HG02938 (cell line): ENCODE results near the gene CREB5.

Experiments used
- ATAC-seq: cut with Tn5 transposase; IDR thresholded peaks from one replicate; pipeline ENCODE4 v1.9.1; 2021; ENCODE audit warnings: mild to moderate bottlenecking, moderate library complexity; ENCODE audit not compliant: unreplicated experiment

CREB5 gene

GRCh38 chr7:28507525-28508282 lies 95.4 kb downstream of the CREB5 start:
- no peak for ATAC-seq

GRCh38 chr7:28509251-28510025 lies 97.1 kb downstream of the CREB5 start:
- peak; percentile 85 for ATAC-seq

GRCh38 chr7:28510026-28510369 lies 97.7 kb downstream of the CREB5 start:
- no peak for ATAC-seq

DNA sequence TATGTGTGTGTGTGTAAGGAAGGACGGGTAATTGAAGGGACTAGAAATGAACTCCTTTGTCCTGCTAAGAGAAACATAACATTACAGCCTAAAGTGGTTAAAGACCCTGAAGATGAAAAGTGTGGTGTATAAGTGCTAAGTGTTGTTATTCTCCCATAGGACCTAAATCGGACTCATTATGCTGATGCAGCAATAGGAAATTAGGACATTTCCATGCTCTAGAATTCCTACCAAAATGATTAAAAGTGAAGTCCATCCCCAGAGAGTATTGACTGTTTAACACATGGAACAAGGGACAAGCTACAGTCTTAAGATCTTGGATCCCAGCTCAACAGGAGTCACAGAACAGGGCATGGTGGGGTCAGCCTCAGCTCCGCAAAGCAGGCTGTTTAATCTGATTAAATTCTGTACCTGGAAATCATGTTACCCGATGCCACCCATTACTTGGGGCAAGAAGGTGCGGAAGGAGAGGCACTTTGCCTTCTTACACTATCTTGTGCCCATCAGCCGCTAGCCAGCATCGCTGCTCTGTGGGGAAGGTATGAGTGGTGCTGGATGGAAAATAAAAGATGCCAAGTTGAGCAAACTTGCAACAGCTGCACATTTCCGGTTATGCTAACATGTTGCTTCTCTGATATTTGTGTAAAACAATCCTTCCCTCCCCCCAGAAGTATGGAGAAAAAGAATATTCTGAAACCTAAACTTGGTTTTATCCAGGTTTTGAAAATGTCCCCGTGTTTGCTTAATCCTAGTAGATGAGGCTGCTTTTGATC lies 100.5 kb downstream of the CREB5 start:
- ATAC-seq, result no peak

GRCh38 chr7:28516390-28517172 lies 104.3 kb downstream of the CREB5 start:
- ATAC-seq, result no peak

- no peak for ATAC-seq
Observed at GRCh38 chr7:28517206-28517605, 104.9 kb downstream of the CREB5 start.

DNA sequence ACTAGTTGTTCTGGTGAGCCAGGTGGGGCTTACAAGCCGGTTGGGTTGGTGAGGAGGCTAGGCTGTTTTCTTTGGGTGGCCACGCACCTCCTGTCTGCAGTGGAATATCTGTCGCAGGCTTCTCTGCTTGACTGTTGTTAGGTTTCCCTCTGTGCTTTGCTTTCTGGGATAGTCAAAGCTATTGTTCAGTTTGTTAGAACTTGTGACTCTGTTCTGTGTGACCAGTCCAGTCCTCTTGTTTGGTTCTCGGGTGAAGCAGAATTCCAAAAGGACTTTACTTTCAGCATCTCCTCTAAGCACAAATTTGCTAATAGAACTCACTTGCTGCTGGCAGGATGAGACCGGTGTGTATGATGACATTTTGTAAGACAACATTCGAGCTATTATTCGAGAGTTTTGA lies 105.3 kb downstream of the CREB5 start:
- no peak for ATAC-seq

GRCh38 chr7:28520074-28521015 lies 108.0 kb downstream of the CREB5 start:
- no peak for ATAC-seq

DNA sequence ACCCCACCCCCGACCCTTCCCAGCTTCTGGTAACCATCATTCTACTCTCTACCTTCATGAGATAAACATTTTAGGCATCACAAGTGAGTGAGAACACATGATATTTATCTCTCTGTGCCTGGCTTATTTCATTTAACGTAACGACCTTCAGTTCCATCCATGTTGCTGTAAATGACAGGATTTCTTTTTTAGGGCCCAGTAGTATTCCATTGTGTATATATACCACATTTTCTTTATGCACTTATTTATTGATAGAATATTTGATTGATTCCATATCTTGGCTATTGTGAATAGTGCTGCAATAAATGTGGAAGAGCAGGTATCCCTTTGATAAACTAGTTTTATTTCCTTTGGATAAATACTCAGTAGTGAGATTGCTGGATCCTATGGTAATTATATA lies 112.7 kb downstream of the CREB5 start:
- no peak for ATAC-seq

- no peak for ATAC-seq
Observed at GRCh38 chr7:28528899-28529298, 116.6 kb downstream of the CREB5 start.

DNA sequence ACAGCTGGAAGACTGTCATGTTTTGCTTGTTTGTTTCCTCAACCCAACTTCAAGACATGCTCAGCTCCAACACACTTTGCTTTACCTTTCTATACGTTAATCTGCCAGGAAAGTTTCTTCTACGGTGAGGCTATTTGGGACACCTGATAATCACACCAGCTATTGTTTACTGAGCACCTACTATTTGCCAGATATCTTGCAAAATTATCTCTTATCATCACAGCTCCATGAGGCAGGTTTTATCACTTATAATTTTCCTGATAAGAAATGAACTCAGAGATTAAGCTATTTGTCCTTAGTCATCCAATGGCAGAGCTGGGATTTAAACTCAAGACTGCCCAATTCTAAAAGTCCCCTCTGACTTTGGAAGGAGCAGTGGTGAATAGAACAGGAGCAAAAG lies 117.4 kb downstream of the CREB5 start:
- ATAC-seq, result no peak

DNA sequence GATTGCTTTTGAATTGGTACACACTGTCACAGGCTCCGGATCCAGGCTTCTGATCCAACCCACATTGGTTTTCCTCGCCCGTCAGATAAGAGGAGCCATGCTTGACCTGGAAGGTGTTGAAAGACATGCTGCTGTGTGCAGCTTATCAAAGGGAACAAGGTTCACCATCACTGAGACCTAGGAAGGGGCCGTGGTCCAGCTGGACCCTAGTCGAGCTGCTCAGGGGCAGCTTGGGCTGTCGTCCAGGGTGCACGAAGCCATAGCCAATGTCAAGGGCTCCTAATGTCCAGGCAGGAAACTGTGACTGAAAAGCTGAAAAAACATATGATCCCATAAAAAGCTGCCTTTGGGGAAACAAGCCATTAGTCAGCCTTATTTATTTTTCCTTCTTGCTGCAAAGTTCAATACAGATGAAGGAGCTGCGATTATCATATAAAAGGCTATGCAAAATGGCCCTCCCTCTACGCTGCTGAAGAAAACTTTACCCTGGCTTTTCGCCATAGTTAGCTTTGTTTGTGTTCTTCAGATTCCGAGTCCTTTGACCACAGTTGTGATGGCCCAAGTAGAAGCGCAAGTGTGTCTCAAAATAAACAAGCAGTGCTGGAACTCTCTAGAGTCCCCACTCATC lies 118.0 kb downstream of the CREB5 start:
- no peak for ATAC-seq

- ATAC-seq, result no peak
Observed at GRCh38 chr7:28530803-28531175, 118.5 kb downstream of the CREB5 start.

- no peak for ATAC-seq
Observed at GRCh38 chr7:28531291-28531690, 119.0 kb downstream of the CREB5 start.

DNA sequence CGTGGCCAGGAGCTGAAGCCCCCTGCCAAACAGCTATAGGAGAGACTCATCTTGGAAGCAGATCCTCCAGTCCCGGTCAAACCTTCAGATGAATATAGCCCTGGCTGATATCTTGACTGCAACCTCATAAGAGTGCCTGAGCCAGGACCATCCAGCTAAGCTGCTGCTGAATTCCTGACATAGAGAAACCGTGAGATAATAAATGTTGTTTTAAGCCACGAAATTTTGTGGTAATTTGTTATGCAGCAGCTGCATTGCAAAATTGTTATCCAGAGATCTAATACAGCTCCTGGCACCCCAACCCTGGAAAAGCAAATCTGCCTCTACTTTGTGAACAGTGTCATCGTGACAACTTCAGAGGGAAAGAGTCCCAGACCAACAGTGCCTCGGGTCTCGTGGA lies 119.9 kb downstream of the CREB5 start:
- no peak for ATAC-seq

DNA sequence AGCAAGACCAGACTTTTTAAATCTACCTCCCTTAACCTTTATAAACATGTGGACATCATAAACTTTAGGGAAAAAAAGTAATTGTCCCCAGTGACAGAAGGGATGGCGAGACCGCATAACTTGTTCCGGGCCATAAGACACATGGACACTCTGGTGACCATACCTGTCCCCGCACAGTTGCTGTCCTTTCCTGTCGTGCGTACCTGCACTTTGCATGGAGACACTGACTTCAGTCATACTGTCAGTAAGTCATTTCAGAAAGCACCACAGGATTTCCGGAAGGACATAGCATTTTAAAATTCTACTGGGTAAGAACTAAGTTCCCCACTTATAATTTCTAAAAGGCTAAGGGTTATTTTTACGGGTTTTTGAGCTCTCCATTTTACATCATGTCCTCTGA lies 120.9 kb downstream of the CREB5 start:
- ATAC-seq, result no peak

GRCh38 chr7:28533731-28534531 lies 121.6 kb downstream of the CREB5 start:
- no peak for ATAC-seq

DNA sequence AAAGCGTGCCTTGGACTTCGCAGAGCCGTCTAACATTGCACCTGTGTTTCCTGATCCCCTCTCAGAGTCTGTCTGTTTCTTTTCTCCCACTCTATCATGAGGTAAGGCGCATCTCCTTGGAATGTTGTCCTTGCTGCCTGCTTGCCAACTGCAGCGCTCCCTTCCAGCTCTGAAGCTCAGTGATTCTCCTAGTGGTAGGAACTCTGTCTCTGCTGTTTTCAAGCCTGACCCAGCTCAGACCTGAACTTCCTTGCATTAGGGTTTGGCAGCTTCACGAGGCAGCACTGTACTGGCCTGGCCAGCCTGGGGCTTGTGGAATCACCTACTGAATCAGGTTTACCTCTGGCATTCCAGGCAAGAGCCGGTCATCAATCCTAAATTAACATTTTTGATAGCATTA lies 123.9 kb downstream of the CREB5 start:
- ATAC-seq, result no peak
